Astrocyte of the spinal cord (primary cell): ENCODE data around the gene HYKK.
A peak's percentile ranks its signal among the peaks of the same experiment; 100 is the strongest.

Experiments used
- DNase-seq: peaks from one replicate; pipeline ENCODE4 v3.0.0; 2011; ENCODE audit warnings: low read depth, low spot score
- H3K4me3 ChIP-seq: 2 replicates; pipeline ENCODE4 v1.5.1; 2011; ENCODE audit warnings: low read depth, mild to moderate bottlenecking, low read length, moderate library complexity
- in situ Hi-C: cut with HindIII; loops from 2 replicates; pipeline ENCODE4 v1.10.0; 2017; ENCODE audit warnings: low sequenced_read_pairs
- TF ChIP-seq, protein P1 (sequence below): IDR thresholded peaks from 2 replicates; pipeline ENCODE4 v1.5.1; 2012; ENCODE audit warnings: low read depth, mild to moderate bottlenecking, low read length, inconsistent platforms

Gene HYKK

DNA sequence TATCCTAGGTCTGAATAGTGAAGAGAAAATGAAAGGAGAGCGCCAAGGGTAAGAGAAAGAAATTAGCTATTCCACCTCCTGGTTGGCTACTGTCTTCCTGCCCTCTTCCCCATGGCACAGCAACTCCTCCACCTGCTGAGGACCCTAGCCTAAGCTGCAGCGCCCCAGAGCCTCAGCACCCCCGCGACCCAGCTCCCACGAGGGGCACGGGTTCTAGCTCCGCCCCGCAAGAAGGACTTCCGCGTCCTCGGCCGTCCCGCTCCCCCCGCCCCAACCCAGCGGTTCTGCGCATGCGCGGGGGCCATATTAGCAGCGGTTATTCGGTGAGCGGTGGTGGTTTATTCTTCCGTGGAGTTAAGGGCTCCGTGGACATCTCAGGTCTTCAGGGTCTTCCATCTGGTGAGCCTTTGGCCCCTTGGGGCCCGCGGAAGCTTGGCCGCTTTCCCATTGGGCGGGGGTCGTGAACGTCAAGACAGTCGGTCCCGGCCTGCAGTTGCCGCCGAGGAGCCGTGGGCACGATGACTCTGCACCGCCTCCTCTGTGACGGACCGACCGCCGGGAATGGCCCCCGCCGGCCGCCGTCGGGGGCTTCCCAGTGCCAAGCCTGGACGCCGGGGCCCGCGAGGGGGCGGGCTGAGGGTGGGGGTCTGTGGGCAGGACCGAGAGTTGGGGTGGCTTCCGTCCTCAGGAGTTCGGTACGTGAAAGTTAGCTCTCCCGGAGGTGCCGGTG, 32.9 kb downstream of the HYKK start, which contains the start of gene PSMA4:
TSS of gene PSMA4 (plus strand) at position 304 of the 730 bp plus-strand sequence. CDS start 1,484 bp downstream, outside the sequence.
- in situ Hi-C loops, result no loop called here
- H3K4me3 ChIP-seq, result peak within 1 kb of the TSS; percentile 91
- DNase-seq, result peak; percentile 92
- TF ChIP-seq, protein P1, sequence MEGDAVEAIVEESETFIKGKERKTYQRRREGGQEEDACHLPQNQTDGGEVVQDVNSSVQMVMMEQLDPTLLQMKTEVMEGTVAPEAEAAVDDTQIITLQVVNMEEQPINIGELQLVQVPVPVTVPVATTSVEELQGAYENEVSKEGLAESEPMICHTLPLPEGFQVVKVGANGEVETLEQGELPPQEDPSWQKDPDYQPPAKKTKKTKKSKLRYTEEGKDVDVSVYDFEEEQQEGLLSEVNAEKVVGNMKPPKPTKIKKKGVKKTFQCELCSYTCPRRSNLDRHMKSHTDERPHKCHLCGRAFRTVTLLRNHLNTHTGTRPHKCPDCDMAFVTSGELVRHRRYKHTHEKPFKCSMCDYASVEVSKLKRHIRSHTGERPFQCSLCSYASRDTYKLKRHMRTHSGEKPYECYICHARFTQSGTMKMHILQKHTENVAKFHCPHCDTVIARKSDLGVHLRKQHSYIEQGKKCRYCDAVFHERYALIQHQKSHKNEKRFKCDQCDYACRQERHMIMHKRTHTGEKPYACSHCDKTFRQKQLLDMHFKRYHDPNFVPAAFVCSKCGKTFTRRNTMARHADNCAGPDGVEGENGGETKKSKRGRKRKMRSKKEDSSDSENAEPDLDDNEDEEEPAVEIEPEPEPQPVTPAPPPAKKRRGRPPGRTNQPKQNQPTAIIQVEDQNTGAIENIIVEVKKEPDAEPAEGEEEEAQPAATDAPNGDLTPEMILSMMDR, result peak; percentile 18

DNA sequence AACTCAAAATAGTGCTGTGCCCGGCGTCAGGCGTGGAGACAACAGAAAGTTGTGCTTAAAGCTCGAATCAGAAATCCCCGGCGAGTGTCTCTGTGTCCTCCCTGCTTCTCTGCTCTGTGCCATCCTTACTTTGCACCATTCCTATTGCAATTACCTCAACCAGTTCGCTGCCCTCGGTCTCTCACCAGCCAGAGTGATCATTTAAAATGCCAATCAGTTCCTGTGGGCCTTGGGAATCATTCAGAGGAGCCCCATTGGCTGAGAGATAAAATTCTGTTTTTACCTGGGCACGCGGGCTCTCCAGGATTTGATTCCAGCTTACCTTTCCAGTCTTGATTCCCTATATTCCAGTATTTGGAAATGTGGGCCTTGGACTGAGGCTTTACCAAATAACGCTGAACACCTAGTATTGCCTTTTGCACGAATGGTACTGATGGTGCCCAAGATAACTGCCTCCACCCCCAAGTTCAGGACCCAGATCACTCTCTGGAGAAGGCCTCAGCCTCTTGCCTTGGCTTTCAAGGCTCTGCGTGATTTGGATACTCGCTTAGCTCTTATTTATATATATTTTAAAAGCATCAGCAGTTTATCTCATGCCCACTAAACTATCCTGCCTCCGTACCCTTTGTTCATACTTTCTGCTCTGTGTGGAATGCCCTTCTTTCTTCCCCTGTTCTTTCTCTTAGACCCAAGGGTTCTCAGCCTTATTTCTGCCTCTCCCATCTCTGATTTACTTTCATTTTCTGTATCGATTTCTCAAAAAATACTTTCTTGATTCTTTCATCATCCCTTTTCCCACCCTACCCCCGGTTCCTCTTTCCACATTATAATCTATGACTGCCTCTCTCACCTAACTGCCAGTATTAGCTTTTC, 33.7 kb downstream of the HYKK start:
- H3K4me3 ChIP-seq, result peak overlapping the region; percentile 91
- in situ Hi-C loops, result no loop called here
- peak; percentile 8 for DNase-seq
- TF ChIP-seq, protein P1, result no peak

GRCh38 chr15:78541744-78542034, 34.3 kb downstream of the HYKK start:
- peak overlapping the region; percentile 91 for H3K4me3 ChIP-seq
- DNase-seq, result no peak
- TF ChIP-seq, protein P1, result no peak
- in situ Hi-C loops, result no loop called here

DNA sequence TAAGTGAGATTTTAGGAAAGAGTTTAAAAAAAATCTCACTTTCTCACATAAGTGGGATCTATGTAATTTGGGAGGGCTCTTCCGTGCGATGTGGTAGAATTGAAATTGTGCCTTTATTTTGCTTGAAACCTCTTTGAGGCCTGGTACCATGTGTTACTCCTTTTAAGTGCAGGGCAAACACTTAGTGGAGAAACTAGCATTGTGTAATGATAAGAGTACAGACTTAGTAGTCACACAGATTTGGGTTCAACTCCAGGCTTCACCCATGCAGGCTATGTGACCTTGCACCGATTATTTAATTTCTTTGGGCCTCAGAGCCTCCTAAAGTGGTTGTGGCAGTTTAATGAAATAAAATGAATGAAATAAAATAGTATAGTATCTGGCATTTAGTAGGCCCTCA, 35.3 kb downstream of the HYKK start:
- TF ChIP-seq, protein P1, result no peak
- no peak for DNase-seq
- in situ Hi-C loops, result no loop called here
- no peak overlapping the region for H3K4me3 ChIP-seq

GRCh38 chr15:78550194-78550593, 42.8 kb downstream of the HYKK start:
- H3K4me3 ChIP-seq, result no peak overlapping the region
- in situ Hi-C loops, result no loop called here
- TF ChIP-seq, protein P1, result no peak
- no peak for DNase-seq

DNA sequence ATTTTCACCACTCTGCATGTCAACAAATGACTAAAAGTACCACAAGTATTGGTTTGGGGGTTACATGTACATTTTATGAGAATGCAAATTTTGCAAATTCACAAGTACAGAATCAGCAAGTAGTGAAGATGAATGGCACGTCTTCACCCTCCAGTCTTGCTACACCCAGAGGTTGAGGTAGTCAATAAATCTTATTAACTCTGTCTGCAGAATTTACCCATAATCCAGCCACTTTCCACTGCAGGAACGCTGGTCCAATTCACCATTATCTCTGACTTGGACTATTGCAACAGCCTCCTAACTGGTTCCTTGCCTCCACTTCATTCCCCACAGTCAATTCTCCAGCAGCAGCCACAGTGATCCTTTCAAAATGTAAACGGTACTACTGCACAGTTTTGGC, 43.4 kb downstream of the HYKK start:
- in situ Hi-C loops, result no loop called here
- H3K4me3 ChIP-seq, result no peak overlapping the region
- TF ChIP-seq, protein P1, result no peak
- DNase-seq, result no peak
